Lower leg skin (tissue), 4 donors: ENCODE results near the gene DMD. TPM values are rescaled to one million over a fixed set of nuclear protein-coding genes. Genes with fewer than 3 reads are reported as not detected.

Experiments used
- DNase-seq, 2 donors: peaks; one replicate each; pipeline ENCODE4 v3.0.0-alpha.2; 2019; ENCODE audit warnings: low spot score in 2 of 2
- H3K4me3 ChIP-seq: fragments of 200-600 bp; sonication (generic); 2 replicates; pipeline ENCODE4 v1.5.1; 2017; ENCODE audit warnings: mild to moderate bottlenecking, low read depth; ENCODE audit not compliant: poor library complexity, severe bottlenecking
- POLR2A ChIP-seq, 2 donors: fragments of 450-650 bp; IDR thresholded peaks; one replicate each; pipeline ENCODE4 v1.6.1; 2016 to 2017; ENCODE audit warnings: antibody characterized with exemption in 2 of 2, mild to moderate bottlenecking in 1 of 2, moderate library complexity in 1 of 2
- whole genome bisulfite sequencing, 2 donors: methylation state at CpG; one replicate each; pipeline ENCODE4 v1.1.5; 2018; 5-methylcytosine and 5-hydroxymethylcytosine counted together
- intact Hi-C: fragments of 100-400 bp; cut with DNase I; formaldehyde crosslinking; loops from one replicate; pipeline ENCODE4 v1.15.0; 2023; ENCODE audit warnings: low total_unique reads
- total RNA-seq, 4 donors: library from RNA; depleted of rRNA; stranded (reverse); fragments of >200 nt; gene quantifications; one replicate each; pipeline ENCODE4 v1.1.0, GENCODE V29; 2016
- TF ChIP-seq, protein P1 (sequence below), 3 donors: fragments of 450-650 bp; IDR thresholded peaks; one replicate each; pipeline ENCODE4 v1.5.1; 2016; ENCODE audit warnings: antibody characterized with exemption in 3 of 3, mild to moderate bottlenecking in 3 of 3, moderate library complexity in 2 of 3

Gene DMD
- total RNA-seq, 4 donors from 2014 or later = 23.0 to 27.5 (median 26.7) TPM

DNA sequence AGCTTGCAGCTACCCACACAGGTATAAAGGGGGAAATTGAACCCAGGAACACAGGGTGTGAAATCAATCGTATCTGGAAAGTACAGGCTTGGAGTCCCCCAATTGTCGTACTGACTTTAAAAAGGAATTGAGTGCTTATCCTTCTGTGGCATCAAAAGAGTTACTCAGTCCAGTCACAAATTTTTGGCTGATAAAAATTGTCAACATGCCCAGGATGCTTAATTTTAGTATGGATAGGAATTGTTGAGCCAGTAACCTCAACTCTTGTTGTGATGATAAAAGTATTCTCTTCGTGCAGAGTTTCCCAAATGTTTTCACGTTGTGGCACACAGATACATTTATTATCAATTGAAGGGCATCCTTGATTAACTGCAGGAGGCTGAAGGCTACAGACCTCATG lies 2096.0 kb downstream of the DMD start:
- WGBS, 2 donors = 48 to 56% methylated on average over 4 of the region's 4 CpGs
- intact Hi-C loops = no loop called here
- TF ChIP-seq, protein P1, sequence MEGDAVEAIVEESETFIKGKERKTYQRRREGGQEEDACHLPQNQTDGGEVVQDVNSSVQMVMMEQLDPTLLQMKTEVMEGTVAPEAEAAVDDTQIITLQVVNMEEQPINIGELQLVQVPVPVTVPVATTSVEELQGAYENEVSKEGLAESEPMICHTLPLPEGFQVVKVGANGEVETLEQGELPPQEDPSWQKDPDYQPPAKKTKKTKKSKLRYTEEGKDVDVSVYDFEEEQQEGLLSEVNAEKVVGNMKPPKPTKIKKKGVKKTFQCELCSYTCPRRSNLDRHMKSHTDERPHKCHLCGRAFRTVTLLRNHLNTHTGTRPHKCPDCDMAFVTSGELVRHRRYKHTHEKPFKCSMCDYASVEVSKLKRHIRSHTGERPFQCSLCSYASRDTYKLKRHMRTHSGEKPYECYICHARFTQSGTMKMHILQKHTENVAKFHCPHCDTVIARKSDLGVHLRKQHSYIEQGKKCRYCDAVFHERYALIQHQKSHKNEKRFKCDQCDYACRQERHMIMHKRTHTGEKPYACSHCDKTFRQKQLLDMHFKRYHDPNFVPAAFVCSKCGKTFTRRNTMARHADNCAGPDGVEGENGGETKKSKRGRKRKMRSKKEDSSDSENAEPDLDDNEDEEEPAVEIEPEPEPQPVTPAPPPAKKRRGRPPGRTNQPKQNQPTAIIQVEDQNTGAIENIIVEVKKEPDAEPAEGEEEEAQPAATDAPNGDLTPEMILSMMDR (IDR thresholded peaks at IDR 0.05) = no peak
- TF ChIP-seq POLR2A (IDR thresholded peaks at IDR 0.05) = no peak
- no peak for DNase-seq
- H3K4me3 ChIP-seq = no peak overlapping the region

DNA sequence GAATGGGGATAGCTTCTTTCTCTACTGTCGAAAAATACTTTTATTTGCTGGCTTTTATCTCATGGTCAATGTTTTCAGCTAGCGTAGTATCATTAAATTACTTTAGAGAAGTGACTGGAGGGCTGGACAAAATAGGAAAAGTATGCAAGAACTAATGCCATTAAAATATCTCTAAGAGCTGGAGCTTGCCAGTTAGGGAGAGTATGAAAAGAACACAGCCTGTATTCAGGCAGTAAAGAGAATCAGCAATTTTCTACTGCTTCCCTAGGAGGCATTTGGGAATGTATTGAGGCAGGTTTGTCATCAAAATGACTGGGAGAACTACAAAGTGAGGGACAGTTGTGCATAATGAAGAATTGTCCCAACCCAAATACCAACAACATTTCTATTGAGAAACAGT lies 2096.5 kb downstream of the DMD start:
- DNase-seq = no peak
- WGBS, 2 donors = 54 to 68% methylated on average over 2 of the region's 2 CpGs
- intact Hi-C loops = no loop called here
- H3K4me3 ChIP-seq = no peak overlapping the region
- TF ChIP-seq, protein P1 (IDR thresholded peaks at IDR 0.05) = no peak
- TF ChIP-seq POLR2A (IDR thresholded peaks at IDR 0.05) = no peak

DNA sequence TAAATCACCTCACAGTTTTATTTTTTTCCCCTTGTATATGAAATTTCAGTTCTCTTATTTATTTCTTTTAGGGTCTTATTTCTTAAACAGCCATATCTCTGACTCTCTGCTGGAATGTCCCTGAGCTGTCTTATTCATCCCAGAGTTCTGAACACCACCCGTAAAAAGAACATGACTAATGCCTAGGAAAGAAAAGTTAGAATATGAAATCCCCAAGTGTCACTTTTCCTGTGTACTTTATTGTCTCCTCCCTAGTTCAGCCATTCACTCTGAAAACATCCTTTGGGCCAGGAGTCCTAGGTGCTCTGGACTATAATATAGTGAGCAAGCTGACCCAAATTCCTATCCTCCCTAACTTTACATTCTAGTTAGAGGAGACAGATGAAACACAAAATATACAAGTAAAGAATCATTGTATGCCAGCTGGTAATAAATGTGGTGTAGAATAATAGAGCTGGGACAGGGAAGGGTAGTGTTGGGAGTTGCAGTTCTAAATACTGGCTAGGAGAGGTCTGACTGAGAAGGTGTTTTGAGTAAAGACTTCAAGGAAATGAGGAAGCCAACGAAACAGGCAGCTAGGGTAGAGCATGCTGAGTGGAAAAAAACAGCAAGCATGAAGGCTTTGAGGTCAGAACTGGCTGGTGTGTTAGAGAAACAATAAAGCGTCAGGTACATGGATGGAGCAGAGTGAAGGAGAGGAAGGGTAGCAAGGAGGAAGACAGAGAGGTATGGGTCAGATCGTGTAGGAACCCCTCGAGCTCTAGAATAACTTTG lies 2098.9 kb downstream of the DMD start:
- TF ChIP-seq, protein P1 (IDR thresholded peaks at IDR 0.05) = no peak
- TF ChIP-seq POLR2A (IDR thresholded peaks at IDR 0.05) = no peak
- WGBS, 2 donors = 65 to 73% methylated on average over 5 of the region's 5 CpGs
- H3K4me3 ChIP-seq = no peak overlapping the region
- DNase-seq = no peak
- intact Hi-C loops = no loop called here

DNA sequence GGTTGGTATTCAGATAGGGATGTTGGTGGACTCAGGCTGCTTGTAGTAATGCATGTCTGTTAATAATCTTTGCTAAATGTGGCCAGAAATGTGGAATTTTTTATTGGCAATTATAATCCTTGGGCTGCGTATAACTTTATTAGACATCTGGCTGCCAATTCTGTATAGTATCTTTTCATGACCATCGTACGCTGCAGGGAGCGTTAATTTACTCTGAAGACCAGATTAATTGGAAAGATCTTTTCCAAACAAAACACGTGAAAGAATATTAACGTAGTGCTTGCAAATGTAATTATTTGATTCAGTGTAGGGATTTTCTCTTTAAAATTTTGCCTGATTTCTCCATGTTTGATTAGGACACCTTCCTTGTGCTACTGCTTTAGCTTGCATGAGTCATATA lies 2100.7 kb downstream of the DMD start:
- WGBS, 2 donors = 64 to 75% methylated on average over 6 of the region's 6 CpGs
- TF ChIP-seq POLR2A (IDR thresholded peaks at IDR 0.05) = no peak
- TF ChIP-seq, protein P1 (IDR thresholded peaks at IDR 0.05) = no peak
- H3K4me3 ChIP-seq = no peak overlapping the region
- DNase-seq = no peak
- intact Hi-C loops = no loop called here

DNA sequence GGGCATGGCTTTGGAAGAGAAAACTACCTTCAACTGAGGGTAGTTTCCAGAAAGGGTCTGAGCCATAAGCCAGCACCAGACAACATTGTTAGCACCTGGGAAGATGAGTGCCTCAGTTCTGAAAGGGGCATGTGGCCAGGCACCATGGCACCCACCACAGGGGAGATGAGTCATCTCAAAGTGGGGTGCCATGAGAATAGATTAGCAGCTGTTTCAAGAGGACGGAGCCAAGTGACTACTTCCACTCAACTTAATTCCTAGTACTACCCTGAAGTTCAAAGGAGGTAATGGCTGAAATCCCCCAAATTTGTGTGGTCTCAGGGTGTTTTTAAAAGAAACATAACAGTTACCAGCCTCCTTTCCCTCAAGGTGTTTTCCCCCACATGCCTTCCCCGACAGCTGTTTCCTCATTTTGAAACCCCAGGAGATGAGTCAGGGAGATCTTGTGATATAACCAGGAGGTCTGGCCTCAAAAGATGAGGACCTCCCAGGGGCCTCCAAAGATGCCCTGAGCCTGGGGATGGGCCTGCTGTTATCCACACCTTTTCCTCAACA lies 2111.7 kb downstream of the DMD start:
- 54 to 73% methylated on average over 2 of the region's 2 CpGs for WGBS, 2 donors
- intact Hi-C loops = no loop called here
- no peak for DNase-seq

More for the DNA sequence above, 2111.7 kb downstream of the DMD start:
- TF ChIP-seq, protein P1 (IDR thresholded peaks at IDR 0.05) = no peak
- no peak for TF ChIP-seq POLR2A (IDR thresholded peaks at IDR 0.05)
- H3K4me3 ChIP-seq = no peak overlapping the region
